ENCODE measurements around the gene TPH2. TPM values are rescaled to one million over a fixed set of nuclear protein-coding genes. Genes with fewer than 3 reads are reported as not detected.

The TPH2 gene
- total RNA-seq, 1 experiment from 2014 or later, result 0.83 TPM

DNA sequence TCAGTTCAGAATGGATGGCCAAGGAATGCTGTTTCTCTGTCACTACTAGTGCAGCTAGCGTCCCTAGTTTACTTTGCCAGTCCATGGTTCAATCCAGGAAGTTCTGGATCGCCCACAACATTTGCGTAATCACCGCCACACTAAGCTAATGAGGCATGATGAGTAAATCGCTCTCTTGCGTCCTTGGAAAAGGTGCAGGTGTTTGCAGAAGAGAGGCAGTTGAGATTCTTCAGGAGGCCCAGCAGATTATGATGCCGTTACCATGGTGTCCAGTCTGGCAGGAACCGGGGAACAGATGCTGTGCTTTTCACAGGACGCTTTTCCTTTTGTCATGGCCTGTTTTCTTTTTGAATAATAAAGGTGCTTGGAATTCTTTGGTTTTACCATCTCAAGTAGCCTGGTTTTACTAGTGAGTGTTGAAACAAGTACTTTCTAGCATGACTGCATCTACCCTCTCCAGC is 9.0 kb downstream of the TPH2 start (continued):
- TF ChIP-seq, protein P1, sequence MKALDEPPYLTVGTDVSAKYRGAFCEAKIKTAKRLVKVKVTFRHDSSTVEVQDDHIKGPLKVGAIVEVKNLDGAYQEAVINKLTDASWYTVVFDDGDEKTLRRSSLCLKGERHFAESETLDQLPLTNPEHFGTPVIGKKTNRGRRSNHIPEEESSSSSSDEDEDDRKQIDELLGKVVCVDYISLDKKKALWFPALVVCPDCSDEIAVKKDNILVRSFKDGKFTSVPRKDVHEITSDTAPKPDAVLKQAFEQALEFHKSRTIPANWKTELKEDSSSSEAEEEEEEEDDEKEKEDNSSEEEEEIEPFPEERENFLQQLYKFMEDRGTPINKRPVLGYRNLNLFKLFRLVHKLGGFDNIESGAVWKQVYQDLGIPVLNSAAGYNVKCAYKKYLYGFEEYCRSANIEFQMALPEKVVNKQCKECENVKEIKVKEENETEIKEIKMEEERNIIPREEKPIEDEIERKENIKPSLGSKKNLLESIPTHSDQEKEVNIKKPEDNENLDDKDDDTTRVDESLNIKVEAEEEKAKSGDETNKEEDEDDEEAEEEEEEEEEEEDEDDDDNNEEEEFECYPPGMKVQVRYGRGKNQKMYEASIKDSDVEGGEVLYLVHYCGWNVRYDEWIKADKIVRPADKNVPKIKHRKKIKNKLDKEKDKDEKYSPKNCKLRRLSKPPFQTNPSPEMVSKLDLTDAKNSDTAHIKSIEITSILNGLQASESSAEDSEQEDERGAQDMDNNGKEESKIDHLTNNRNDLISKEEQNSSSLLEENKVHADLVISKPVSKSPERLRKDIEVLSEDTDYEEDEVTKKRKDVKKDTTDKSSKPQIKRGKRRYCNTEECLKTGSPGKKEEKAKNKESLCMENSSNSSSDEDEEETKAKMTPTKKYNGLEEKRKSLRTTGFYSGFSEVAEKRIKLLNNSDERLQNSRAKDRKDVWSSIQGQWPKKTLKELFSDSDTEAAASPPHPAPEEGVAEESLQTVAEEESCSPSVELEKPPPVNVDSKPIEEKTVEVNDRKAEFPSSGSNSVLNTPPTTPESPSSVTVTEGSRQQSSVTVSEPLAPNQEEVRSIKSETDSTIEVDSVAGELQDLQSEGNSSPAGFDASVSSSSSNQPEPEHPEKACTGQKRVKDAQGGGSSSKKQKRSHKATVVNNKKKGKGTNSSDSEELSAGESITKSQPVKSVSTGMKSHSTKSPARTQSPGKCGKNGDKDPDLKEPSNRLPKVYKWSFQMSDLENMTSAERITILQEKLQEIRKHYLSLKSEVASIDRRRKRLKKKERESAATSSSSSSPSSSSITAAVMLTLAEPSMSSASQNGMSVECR (CRISPR knock-in tag; IDR thresholded peaks at IDR 0.05; ENCODE audit: borderline replicate concordance), result no peak
- TF ChIP-seq GABPB1 (CRISPR knock-in tag; IDR thresholded peaks at IDR 0.05) (peak; percentile 60; the same call in 1 of the 2 replicates), FOXJ3 (CRISPR knock-in tag; IDR thresholded peaks at IDR 0.05; ENCODE audit: borderline replicate concordance) (no peak), ZNF425 (CRISPR knock-in tag; conservative IDR thresholded peaks at IDR 0.05) (0 out of 2 replicates have a peak, but pooled peaks have one; percentile 65), ZSCAN18 (CRISPR knock-in tag; IDR thresholded peaks at IDR 0.05) (no peak)

- POLR2A ChIA-PET, result interaction anchor here (0.7 to 1.2 kb wide), 2 partner anchors 108 to 1189 kb away, joined by 3 read pairs; no protein-coding TSS in a partner anchor
- no peaks in the 10 kb centered on the region for H3K9me3 Mint-ChIP-seq
- peak overlapping the region; percentile 99 for H3K27ac Mint-ChIP-seq
- CTCF ChIA-PET, result no interaction called here
- H3K4me1 Mint-ChIP-seq, result peaks cover 83% of the 10 kb centered on the region
- 0 out of 2 replicates have a peak, but pooled peaks have one; percentile 63 for TF ChIP-seq ZSCAN18 (CRISPR knock-in tag; IDR thresholded peaks at IDR 0.05)
- TF ChIP-seq, protein P2, sequence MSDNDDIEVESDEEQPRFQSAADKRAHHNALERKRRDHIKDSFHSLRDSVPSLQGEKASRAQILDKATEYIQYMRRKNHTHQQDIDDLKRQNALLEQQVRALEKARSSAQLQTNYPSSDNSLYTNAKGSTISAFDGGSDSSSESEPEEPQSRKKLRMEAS (CRISPR knock-in tag; IDR thresholded peaks at IDR 0.05), result no peak
- TF ChIP-seq ZNF416 (CRISPR knock-in tag; IDR thresholded peaks at IDR 0.05), result 0 out of 2 replicates have a peak, but pooled peaks have one; percentile 23
- TF ChIP-seq ZNF396 (CRISPR knock-in tag; IDR thresholded peaks at IDR 0.05; ENCODE audit: borderline replicate concordance), result 0 out of 2 replicates have a peak, but pooled peaks have one; percentile 35
- TF ChIP-seq, protein P3, sequence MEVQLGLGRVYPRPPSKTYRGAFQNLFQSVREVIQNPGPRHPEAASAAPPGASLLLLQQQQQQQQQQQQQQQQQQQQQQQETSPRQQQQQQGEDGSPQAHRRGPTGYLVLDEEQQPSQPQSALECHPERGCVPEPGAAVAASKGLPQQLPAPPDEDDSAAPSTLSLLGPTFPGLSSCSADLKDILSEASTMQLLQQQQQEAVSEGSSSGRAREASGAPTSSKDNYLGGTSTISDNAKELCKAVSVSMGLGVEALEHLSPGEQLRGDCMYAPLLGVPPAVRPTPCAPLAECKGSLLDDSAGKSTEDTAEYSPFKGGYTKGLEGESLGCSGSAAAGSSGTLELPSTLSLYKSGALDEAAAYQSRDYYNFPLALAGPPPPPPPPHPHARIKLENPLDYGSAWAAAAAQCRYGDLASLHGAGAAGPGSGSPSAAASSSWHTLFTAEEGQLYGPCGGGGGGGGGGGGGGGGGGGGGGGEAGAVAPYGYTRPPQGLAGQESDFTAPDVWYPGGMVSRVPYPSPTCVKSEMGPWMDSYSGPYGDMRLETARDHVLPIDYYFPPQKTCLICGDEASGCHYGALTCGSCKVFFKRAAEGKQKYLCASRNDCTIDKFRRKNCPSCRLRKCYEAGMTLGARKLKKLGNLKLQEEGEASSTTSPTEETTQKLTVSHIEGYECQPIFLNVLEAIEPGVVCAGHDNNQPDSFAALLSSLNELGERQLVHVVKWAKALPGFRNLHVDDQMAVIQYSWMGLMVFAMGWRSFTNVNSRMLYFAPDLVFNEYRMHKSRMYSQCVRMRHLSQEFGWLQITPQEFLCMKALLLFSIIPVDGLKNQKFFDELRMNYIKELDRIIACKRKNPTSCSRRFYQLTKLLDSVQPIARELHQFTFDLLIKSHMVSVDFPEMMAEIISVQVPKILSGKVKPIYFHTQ (CRISPR knock-in tag; IDR thresholded peaks at IDR 0.05), result 0 out of 2 replicates have a peak, but pooled peaks have one; percentile 24
- no peak for TF ChIP-seq PRDM15 (CRISPR knock-in tag; IDR thresholded peaks at IDR 0.05)
- ATAC-seq (peak; percentile 38), DNase-seq (ENCODE audit: low spot score) (peak; percentile 25)
- H3K4me3 Mint-ChIP-seq, result peak overlapping the region; percentile 38
- H3K27me3 Mint-ChIP-seq (ENCODE audit: low read depth), result peaks cover 3% of the 10 kb centered on the region
- H3K36me3 Mint-ChIP-seq, result no peaks in the 10 kb centered on the region
Measured at GRCh38 chr12:71948390-71948789, 9.7 kb downstream of the TPH2 start.

Data from WTC11 (cell line).